Astrocyte (in vitro differentiated cells and primary cell): ENCODE measurements around the gene GNB2. TPM values are rescaled to one million over a fixed set of nuclear protein-coding genes. Genes with fewer than 3 reads are reported as not detected.
A peak's percentile ranks its signal among the peaks of the same experiment; 100 is the strongest.

ENCODE experiments used
- DNase-seq: peaks from one replicate; pipeline ENCODE4 v3.0.0-alpha.2; 2010; ENCODE audit warnings: low read depth
- FAIRE-seq: peaks from 2 replicates; lab custom pipeline; 2011; peaks lifted over from hg19 to GRCh38; lab: Jason Lieb, UNC
- H2AFZ ChIP-seq: 2 replicates; pipeline ENCODE4 v1.6.0; 2012; ENCODE audit warnings: low read depth, low read length, inconsistent platforms
- H3K27ac ChIP-seq: 2 replicates; pipeline ENCODE4 v1.5.1; 2011; ENCODE audit warnings: low read depth, low read length, inconsistent platforms
- H3K27me3 ChIP-seq: 2 replicates; pipeline ENCODE4 v1.6.0; 2011; ENCODE audit warnings: low read length, inconsistent platforms; ENCODE audit not compliant: insufficient read depth
- H3K36me3 ChIP-seq: 2 replicates; pipeline ENCODE4 v1.5.1; 2011; ENCODE audit warnings: low read length, inconsistent platforms; ENCODE audit not compliant: insufficient read depth
- H3K4me1 ChIP-seq: 2 replicates; pipeline ENCODE4 v1.5.1; 2011; ENCODE audit warnings: low read length, inconsistent platforms; ENCODE audit not compliant: insufficient read depth
- H3K4me2 ChIP-seq: 2 replicates; pipeline ENCODE4 v1.6.0; 2012; ENCODE audit warnings: low read length, inconsistent platforms
- H3K4me3 ChIP-seq: 2 replicates; pipeline ENCODE4 v1.5.1; 2011; ENCODE audit warnings: low read depth, mild to moderate bottlenecking, low read length, inconsistent platforms; ENCODE audit not compliant: insufficient read depth
- H3K79me2 ChIP-seq: 2 replicates; pipeline ENCODE4 v1.6.0; 2012; ENCODE audit warnings: mild to moderate bottlenecking, low read length, inconsistent platforms; ENCODE audit not compliant: insufficient read depth
- H3K9ac ChIP-seq: 2 replicates; pipeline ENCODE4 v1.6.0; 2012; ENCODE audit warnings: mild to moderate bottlenecking, low read length, inconsistent platforms
- H3K9me3 ChIP-seq: 2 replicates; pipeline ENCODE4 v1.5.1; 2012; ENCODE audit warnings: low read depth, mild to moderate bottlenecking, low read length, inconsistent platforms; ENCODE audit not compliant: insufficient read depth
- H4K20me1 ChIP-seq: 2 replicates; pipeline ENCODE4 v1.6.0; 2012; ENCODE audit warnings: low read length, inconsistent platforms; ENCODE audit not compliant: insufficient read depth
- H3K27ac Mint-ChIP-seq: one replicate; pipeline ENCODE4 v1.8.0; 2021; ENCODE audit warnings: mild to moderate bottlenecking, mixed read lengths; ENCODE audit not compliant: unreplicated experiment
- H3K27me3 Mint-ChIP-seq: one replicate; pipeline ENCODE4 v1.8.0; 2021; ENCODE audit warnings: low read depth, mixed read lengths; ENCODE audit not compliant: unreplicated experiment
- H3K36me3 Mint-ChIP-seq: one replicate; pipeline ENCODE4 v1.8.0; 2021; ENCODE audit warnings: low read depth, mixed read lengths; ENCODE audit not compliant: unreplicated experiment
- H3K4me1 Mint-ChIP-seq: one replicate; pipeline ENCODE4 v1.8.0; 2021; ENCODE audit warnings: low read depth, mixed read lengths; ENCODE audit not compliant: unreplicated experiment
- H3K4me3 Mint-ChIP-seq: one replicate; pipeline ENCODE4 v1.8.0; 2021; ENCODE audit warnings: mild to moderate bottlenecking, moderate library complexity, mixed read lengths; ENCODE audit not compliant: unreplicated experiment
- H3K9me3 Mint-ChIP-seq: one replicate; pipeline ENCODE4 v1.8.0; 2021; ENCODE audit warnings: mild to moderate bottlenecking, mixed read lengths; ENCODE audit not compliant: unreplicated experiment
- CTCF ChIP-seq: IDR thresholded peaks from 2 replicates; pipeline ENCODE4 v1.5.1; 2011; ENCODE audit warnings: low read depth, mild to moderate bottlenecking, inconsistent platforms, low read length, moderate library complexity; ENCODE audit not compliant: insufficient read depth
- EZH2 ChIP-seq: IDR thresholded peaks from 2 replicates; pipeline ENCODE4 v1.6.1; 2012; ENCODE audit warnings: mild to moderate bottlenecking, low read length, inconsistent platforms; ENCODE audit not compliant: insufficient read depth
- total RNA-seq: library from RNA; stranded (reverse); gene quantifications from 2 replicates; pipeline ENCODE4 v1.2.1, GENCODE V29; 2021

Gene GNB2
- total RNA-seq, 1 donor from 2014 or later = 274 TPM

- Histone ChIP-seq H3K79me2 (peaks cover 24% of the 10 kb centered on the region), H3K4me3 (peak overlapping the region; percentile 85), H3K36me3 (peaks cover 6% of the 10 kb centered on the region), H3K27ac (peak overlapping the region; percentile 73), H3K9me3 (no peaks in the 10 kb centered on the region), H3K9ac (peak overlapping the region; percentile 97), H2AFZ (peak overlapping the region; percentile 97), H3K4me1 (peaks cover 8% of the 10 kb centered on the region), H3K4me2 (peak overlapping the region; percentile 93), H3K27me3 (peaks cover 11% of the 10 kb centered on the region), H4K20me1 (peaks cover 9% of the 10 kb centered on the region)
- TF ChIP-seq CTCF (peak; percentile 73), EZH2 (no peak)
- no peaks in the 10 kb centered on the region for H3K9me3 Mint-ChIP-seq
- DNase-seq = peak; percentile 39
- no peaks in the 10 kb centered on the region for H3K4me1 Mint-ChIP-seq
- FAIRE-seq = no peak
- peaks cover 2% of the 10 kb centered on the region for H3K27me3 Mint-ChIP-seq
- no peaks in the 10 kb centered on the region for H3K36me3 Mint-ChIP-seq
- H3K4me3 Mint-ChIP-seq = peak overlapping the region; percentile 97
- no peak overlapping the region for H3K27ac Mint-ChIP-seq
Measured at GRCh38 chr7:100705320-100705752, 31.8 kb downstream of the GNB2 start.

- Mint-ChIP-seq H3K9me3 (no peaks in the 10 kb centered on the region), H3K4me1 (no peaks in the 10 kb centered on the region), H3K27me3 (peaks cover 2% of the 10 kb centered on the region), H3K36me3 (no peaks in the 10 kb centered on the region), H3K27ac (peak within 1 kb of the TSS; percentile 62), H3K4me3 (peak within 1 kb of the TSS; percentile 97)
- Histone ChIP-seq H3K4me1 (peaks cover 8% of the 10 kb centered on the region), H3K9me3 (no peaks in the 10 kb centered on the region), H3K9ac (peak within 1 kb of the TSS; percentile 97), H3K4me3 (peak within 1 kb of the TSS; percentile 85), H4K20me1 (peaks cover 12% of the 10 kb centered on the region), H3K79me2 (peaks cover 24% of the 10 kb centered on the region), H3K27me3 (peaks cover 8% of the 10 kb centered on the region), H3K27ac (peak within 1 kb of the TSS; percentile 76), H3K36me3 (peaks cover 6% of the 10 kb centered on the region), H3K4me2 (peak within 1 kb of the TSS; percentile 93), H2AFZ (peak within 1 kb of the TSS; percentile 97)
- no peak for TF ChIP-seq CTCF
- no peak for TF ChIP-seq EZH2
- DNase-seq = peak; percentile 90
- FAIRE-seq = no peak
Measured at GRCh38 chr7:100705753-100706671, 32.5 kb downstream of the GNB2 start, which contains the start of gene POP7. Gene POP7 (plus strand): TSS chr7:100706121. CDS start chr7:100706831, 710 bp downstream.
